Measurements from ENCODE around the gene LBX2.
"Not testable (repeated sequence)": the region's sequence is repeated elsewhere in the genome, so short reads cannot be mapped to it uniquely, and the experiment has no call there.

LBX2 gene

GRCh38 chr2:74503506-74504475 lies 4.4 kb upstream of the LBX2 start:
- DNase-seq (ENCODE audit: low read depth), result no peak

GRCh38 chr2:74502720-74503505 lies 3.5 kb upstream of the LBX2 start:
- DNase-seq (ENCODE audit: low read depth), result peak; percentile 59

- DNase-seq (ENCODE audit: low read depth), result no peak
Measured at GRCh38 chr2:74502147-74502719, 2.8 kb upstream of the LBX2 start.

DNA sequence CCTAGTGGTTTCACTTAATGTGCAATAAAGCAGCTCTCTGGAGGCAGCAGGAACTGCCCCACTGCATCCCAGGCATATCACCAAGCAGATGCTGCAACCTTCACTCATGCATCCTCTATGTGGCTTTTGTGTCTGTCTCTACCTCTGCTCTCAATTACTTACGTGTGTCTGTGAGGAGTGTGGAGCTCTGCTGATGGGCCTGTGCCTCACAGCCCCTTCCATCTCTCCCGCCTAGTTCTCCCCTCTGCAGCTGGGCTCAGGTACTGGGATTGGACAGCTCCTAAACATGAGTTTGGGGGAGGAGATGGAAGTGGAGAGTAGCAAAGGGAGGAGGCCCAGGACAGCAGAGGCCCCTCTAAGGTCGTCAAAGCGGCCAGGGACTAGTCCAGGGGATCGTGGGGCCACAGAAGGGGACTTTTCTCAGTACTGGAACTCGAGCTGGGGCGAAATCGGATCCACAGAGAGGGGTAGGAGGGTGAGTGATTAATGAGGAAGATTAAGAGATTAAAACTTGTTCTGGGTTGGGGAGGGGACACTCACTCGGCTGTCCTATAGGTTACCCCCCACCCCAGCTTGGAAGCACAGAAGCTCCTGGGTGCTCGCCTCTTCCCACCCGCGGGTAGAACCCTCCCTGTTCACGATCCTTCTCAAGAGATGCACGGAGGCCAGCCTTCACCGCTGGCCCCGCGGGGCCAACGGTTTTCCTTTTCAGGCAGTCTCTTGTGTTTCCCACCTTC lies 2.1 kb upstream of the LBX2 start:
- no peak for DNase-seq (ENCODE audit: low read depth)

- no peak for DNase-seq (ENCODE audit: low read depth)
Measured at GRCh38 chr2:74500578-74500946, 1.2 kb upstream of the LBX2 start.

- no peak for DNase-seq (ENCODE audit: low read depth)
Measured at GRCh38 chr2:74499940-74500577, 656 bp upstream of the LBX2 start.

DNA sequence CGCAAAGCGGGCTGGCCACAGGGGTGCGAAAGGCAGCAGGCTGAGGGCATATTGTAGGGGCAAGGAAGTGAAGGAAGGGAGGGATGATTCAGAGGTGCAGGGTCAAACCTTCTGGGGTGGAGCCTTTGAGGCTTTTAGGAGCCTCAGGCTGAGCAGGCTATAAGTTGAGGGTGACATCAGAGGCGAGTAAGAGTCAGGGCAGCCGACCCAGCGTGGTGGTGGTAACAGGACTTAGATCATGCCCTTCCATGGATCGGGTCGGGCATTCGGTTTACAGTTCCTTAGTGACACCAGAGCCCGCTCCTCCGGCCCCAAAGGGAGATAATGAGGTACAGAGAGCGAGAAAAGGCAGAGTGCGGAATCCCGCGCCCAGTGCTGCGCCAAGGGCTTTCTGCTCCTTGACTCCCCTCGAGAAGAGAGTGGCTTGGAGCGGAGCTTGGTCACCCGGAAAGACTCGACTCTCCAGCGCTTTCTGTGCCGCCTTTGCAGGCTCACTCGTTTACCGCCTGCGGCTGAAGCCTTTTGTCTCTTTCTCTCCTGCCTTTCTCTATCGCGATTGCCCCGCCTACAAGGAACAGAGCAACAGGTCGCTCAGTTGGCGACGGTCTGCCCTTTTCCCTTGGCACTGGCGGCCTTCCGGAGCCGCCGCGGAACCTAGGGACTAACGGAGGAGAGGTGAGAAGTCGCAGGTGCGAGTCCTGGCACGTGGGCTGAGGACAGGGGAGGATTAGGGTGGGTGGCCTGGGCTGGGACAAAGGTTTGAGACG lies 720 bp downstream of the LBX2 start:
- DNase-seq (ENCODE audit: low read depth), result no peak

DNA sequence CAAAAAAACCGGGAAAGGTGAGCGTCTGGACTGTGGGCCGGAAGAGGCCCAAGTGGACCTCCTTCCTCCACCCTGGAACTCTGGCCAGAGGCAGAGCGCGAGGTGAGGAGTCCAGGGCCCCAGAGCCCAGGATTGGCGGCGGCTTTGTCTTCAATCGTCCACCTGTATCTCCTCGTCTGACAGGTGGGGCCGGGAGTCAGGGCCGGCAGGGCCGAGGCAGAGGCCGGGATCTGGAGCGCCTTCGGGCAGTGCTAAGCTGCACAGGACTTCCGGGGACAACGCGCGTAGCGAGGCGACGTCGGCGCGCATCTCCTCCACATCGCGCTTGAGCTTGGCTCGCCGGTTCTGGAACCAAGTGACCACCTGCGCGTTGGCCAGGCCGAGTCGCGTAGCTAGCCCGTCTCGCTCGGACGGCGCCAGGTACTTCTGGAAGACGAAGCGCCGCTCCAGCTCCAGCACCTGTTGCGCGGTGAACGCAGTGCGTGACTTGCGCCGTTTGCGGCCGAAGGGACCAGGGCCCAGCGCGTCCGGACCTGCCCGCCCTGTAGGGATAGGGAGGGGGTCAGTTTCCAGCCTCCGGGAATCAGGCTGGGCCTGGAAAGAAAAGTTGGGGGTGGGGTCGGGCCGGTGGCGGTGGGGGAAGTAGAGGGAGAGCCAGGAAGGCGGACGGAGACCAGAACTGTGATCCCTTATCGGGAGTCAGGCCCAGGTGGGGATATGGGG lies 1.5 kb downstream of the LBX2 start:
- DNase-seq (ENCODE audit: low read depth), result no peak

- DNase-seq (ENCODE audit: low read depth), result no peak
Measured at GRCh38 chr2:74496997-74497776, 2.2 kb downstream of the LBX2 start.

DNA sequence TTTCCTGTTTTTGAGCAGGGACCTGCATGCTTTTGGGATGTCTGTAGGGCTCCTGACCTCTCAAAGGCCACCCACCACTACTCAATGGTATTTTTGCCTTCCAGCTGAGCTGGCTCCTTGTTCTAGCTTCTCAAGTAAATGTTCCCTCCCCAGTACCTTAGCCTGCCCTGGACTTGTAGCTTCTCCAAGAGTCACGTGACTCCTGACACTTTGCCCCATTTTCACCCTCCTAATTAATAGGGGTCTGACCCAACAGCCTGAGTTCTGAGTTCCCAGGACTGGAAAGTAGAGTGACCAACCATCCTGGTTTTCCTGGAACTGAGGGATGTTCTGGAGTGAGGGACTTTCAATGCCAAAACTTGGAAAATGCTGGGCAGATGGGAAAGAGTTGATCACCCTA lies 4.0 kb downstream of the LBX2 start:
- no peak for DNase-seq (ENCODE audit: low read depth)

GRCh38 chr2:74493546-74493945 lies 5.9 kb downstream of the LBX2 start:
- no peak for DNase-seq (ENCODE audit: low read depth)

- no peak for DNase-seq (ENCODE audit: low read depth)
Measured at GRCh38 chr2:74491648-74492544, 7.5 kb downstream of the LBX2 start.

GRCh38 chr2:74489906-74490305 lies 9.5 kb downstream of the LBX2 start:
- DNase-seq (ENCODE audit: low read depth), result no peak

DNA sequence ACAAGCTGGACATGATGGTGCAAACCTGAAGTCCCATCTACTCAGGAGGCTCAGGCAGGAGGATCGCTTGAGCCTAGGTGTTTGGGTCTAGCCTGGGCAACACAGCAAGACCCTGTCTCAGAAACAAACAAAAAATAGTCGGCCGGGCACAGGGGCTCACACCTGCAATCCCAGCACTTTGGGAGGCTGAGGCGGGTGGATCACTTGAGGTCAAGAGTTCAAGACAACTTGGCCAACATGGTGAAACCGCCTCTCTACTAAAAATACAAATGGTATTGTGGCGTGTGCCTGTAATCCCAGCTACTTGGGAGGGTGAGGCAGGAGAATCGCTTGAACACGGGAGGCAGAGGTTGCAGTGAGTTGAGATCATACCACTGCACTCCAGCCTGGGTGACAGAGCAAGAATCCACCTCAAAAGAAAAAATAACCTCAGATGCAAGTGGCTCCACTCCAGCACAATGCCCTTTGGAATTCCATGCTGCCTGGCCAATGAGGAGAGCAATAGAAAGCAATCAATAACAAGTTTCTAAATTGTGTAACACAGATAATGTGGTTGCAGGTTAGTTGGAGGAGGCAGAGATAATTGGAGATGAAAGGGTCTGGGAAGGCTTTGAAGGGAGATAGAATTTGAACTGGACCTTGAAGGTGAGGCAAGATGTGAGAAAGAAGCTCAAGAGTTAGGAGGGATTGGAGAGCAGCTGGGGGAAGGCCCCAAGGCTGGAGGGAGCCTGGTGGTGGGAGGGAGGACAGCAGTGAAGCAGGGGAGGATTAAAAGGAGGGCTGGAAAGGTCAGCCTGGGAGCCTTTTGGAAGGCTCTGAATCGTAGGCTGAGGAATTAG lies 10.5 kb downstream of the LBX2 start:
- DNase-seq (ENCODE audit: low read depth), result no peak

- no peak for DNase-seq (ENCODE audit: low read depth)
Measured at GRCh38 chr2:74486141-74486540, 13.3 kb downstream of the LBX2 start.

DNA sequence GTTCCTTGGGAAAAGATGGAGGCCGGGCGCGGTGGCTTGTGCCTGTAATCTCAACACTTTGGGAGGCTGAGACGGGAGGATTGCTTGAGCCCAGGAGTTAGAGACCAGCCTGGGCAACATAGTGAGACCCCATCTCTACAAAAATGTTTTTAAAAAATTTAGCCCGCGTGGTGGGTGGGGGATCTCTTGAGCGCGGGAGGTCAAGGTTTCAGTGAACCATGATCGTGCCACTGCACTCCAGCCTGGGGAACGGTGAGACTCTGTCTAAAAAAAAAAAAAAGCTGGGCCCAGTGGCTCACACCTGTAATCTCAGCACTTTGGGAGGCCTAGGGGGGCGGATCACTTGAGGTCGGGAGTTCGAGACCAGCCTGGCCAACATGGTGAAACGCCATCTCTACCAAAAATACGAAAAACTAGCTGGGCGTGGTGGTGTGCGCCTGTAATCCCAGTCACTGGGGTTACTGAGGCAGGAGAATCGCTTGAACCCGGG lies 15.7 kb downstream of the LBX2 start:
- DNase-seq (ENCODE audit: low read depth), result not testable (repeated sequence)
